HG02642 (cell line): ENCODE data around the gene KISS1R.
"Not testable (repeated sequence)": the region's sequence is repeated elsewhere in the genome, so short reads cannot be mapped to it uniquely, and the experiment has no call there.

Source experiments
- ATAC-seq: cut with Tn5 transposase; IDR thresholded peaks from one replicate; pipeline ENCODE4 v1.9.1; 2021; ENCODE audit warnings: mild to moderate bottlenecking; ENCODE audit not compliant: unreplicated experiment, poor library complexity

The KISS1R gene

GRCh38 chr19:950352-951066 is 33.4 kb downstream of the KISS1R start:
- no peak for ATAC-seq

- no peak for ATAC-seq
Observed at GRCh38 chr19:952049-952679, 35.0 kb downstream of the KISS1R start.

DNA sequence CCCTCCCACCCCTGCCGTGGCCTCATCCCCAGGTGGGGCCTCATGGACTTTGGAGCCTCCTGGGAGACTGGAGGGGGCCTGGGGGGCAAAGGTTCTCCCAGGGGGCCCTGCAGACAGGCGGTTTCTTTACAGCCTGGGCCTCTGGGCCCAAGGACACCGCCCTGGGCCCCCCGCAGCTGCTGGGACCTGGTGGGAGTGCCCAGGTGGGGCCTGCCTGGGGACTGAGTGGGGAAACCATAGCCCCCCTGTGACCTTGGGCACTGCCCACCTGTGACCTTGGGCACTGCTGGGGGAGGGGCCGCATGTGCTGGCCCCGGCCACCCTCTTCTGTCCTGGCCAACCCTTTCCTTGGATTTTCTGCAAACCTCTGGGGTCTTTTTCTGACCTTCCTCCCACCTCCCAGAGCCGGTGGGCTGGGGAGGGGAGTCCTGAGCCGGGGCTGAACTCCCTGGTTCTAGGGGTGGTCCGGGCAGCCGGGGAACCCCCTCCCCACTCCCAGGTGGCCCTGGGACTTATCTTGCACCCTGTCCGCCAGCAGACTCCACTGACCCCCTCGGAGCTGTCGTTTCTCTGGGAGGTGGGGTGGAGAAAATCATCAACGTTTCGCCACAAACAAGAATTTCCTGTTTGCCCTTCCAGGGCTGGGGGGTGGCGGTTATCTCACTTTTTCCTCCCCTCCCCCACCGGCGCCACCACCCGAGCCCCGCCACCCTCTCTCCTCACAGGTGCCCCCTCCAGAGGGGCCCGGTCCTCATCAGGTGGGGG is 35.7 kb downstream of the KISS1R start:
- ATAC-seq: no peak

DNA sequence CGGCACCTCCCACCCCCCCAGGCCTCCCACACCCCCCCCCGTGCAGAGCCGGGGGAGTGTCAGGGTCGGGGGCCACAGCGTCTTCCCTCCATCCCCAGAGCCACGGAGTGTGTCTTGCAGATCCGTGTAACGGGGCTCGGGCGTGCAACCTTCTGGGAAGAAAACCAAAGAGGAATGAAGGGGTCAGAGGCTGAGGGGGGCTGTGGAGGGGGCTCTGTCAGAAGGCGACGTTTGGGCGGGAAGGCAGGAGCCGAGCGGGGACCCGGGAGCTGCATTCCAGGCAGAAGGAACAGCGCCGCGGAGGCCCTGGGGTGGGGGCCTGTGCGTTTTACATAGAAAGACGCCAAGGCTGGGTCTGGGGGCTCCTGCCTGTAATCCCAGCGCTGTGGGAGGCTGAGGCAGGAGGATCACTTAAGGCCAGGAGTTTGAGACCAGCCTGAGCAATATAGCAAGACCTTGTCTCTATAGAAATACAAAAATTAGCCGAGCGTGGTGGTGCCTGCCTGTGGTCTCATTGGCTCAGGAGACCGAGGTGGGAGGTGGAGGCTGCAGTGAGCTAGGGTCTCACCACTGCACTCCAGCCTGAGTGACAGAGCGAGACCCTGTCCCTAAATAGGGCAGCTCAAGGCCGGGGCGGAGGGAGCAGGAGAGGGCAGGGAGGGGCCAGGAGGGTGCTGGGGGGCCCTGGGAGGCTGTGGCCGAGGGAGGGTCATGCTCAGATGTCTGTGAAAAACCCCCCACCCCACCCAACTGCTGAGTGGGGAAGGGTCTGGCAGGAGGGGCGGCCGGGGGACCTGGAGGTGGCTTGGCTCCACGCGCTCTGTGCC is 36.5 kb downstream of the KISS1R start:
- ATAC-seq: no peak

GRCh38 chr19:954272-954671 is 37.1 kb downstream of the KISS1R start:
- no peak for ATAC-seq

GRCh38 chr19:954672-955494 is 37.8 kb downstream of the KISS1R start:
- peak; percentile 50 for ATAC-seq

GRCh38 chr19:955803-956765 is 39.0 kb downstream of the KISS1R start:
- no peak for ATAC-seq

DNA sequence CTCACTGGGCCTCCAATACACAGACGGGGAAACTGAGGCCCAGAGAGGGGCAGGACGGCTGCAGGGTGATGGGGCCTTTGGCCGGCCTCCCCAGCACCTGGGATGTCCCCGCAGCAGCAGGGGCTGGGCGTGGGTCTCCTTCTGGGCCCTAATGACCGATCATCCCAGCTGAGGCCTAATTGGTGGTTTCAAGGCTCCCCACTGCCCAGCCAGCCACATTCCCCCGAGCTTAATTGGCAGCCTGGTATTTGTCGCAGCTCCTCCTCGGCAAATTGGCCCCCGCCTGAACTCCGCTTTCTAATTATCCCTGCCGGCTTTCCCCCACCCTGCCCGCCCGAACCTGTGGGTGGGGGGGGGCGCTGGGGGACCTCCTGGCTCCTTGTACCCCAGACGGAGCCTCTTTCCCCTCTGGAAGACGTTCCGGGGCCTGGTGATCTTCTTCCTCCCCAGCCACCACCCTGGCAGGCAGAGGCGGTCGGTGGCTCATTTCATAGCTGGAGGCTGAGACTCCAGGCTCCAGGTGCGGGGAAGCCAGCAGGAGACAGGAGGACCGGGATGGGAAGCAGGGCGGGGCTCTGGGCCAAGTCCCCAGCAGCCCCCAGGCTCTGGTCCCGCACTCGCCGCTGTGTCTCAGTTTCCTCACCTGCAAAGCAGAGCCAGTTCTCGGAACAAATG is 39.8 kb downstream of the KISS1R start:
- no peak for ATAC-seq

GRCh38 chr19:957578-957977 is 40.4 kb downstream of the KISS1R start:
- ATAC-seq: not testable (repeated sequence)

- no peak for ATAC-seq
Observed at GRCh38 chr19:958967-959855, 42.1 kb downstream of the KISS1R start.

DNA sequence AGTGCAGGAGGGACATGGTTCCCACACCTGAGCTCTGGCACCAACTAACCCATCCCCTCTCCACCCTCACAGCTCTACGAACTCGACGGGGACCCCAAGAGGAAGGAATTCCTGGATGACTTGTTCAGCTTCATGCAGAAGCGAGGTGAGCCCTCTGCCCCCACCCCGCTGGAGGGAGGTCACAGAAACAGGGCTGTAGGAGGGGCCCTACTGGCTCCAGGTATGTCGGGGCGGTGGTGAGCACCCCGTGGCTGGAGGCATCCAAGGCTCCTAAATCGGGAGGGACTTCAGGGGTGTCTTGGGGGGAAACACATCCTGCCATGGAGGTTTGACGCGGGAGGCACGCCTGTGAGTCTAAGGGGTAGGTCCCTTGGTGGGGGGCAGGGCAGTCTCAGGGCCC is 42.9 kb downstream of the KISS1R start:
- ATAC-seq: no peak

DNA sequence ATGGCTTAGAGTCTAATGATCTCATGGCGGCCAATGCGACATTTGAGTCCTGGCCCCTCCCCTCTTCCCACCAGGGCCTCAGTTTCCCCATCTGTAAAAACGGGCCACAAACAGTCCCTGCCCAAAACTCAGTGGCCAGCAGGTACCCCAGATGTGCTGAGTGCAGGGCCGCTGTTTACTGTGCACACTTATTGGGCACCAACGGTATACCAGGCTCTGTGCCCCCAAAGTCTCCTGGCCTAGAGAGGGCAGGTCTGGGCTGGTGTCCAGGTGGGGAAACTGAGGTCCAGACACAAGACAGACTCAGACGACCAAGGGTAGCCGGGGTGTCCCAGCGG is 43.4 kb downstream of the KISS1R start:
- no peak for ATAC-seq

GRCh38 chr19:961866-962620 is 44.9 kb downstream of the KISS1R start:
- ATAC-seq: no peak

DNA sequence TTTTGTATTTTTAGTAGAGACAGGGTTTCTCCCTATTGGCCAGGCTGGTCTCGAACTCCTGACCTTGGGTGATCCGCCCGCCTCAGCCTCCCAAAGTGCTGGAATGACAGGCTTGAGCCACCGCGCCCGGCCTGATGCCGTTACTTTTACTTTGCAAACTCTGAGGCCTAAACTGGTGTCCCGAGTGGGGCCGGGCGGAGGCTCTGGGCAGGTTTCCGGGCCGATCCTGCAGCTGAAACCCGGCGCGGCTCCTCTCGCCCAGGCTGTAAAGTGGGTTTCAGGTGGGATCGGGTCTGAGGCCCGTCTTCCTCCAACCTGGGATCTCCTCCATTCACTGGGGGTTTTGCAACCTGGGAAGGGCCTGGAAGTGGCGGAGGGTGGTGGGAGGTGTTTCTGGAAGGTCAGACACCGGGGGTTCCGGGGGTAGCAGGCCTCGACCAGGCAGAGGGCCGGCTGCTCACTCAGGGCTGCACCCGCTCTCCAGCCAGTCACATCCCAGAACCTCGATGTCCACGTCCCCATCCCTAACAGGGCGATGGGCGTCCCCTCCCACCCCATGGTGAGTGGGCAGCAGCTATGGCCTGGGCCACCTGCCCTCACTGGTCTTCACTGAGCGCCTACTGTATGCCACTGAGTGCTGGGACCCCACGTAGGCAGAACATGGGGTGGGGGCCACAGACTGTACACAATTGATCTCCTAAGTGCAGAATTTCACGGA is 45.7 kb downstream of the KISS1R start:
- no peak for ATAC-seq

- ATAC-seq: no peak
Observed at GRCh38 chr19:963486-963951, 46.4 kb downstream of the KISS1R start.

- no peak for ATAC-seq
Observed at GRCh38 chr19:964116-964520, 47.0 kb downstream of the KISS1R start.
